ENCODE data around the gene RNASE11.

The RNASE11 gene

DNA sequence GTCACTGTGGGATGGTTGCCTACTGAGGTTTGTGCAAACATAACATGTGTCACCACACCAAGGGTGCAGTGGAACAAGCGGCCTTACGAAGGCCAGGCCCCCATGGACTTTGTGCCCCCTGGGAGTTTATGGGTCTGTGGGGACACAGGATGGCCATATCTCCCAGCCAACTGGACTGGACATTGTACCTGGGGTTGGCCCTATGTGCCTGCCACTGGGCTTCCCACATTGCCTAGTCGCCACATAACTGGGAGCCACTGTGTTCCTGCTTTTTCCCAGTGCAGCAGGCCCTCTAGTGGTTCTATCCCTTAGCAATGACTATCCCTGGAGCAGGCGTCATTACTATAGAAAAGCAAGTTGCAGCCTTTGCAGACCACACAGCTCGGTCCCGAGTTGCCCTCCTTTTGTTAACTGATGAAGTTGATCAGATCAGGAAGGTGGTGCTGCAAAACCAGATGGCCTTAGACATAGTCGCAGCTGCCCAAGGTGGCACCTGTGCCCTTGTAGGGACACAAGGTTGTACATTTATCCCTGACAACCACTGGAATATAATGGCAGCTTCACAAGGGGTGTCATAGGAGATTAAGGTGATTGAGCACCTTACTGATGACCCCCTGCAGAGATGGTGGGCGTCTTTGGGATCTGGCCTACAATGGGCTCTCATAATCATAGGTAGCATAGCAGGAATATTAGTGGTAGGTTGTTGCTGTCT is 18.5 kb upstream of the RNASE11 start:
- TF ChIP-seq, protein P1, sequence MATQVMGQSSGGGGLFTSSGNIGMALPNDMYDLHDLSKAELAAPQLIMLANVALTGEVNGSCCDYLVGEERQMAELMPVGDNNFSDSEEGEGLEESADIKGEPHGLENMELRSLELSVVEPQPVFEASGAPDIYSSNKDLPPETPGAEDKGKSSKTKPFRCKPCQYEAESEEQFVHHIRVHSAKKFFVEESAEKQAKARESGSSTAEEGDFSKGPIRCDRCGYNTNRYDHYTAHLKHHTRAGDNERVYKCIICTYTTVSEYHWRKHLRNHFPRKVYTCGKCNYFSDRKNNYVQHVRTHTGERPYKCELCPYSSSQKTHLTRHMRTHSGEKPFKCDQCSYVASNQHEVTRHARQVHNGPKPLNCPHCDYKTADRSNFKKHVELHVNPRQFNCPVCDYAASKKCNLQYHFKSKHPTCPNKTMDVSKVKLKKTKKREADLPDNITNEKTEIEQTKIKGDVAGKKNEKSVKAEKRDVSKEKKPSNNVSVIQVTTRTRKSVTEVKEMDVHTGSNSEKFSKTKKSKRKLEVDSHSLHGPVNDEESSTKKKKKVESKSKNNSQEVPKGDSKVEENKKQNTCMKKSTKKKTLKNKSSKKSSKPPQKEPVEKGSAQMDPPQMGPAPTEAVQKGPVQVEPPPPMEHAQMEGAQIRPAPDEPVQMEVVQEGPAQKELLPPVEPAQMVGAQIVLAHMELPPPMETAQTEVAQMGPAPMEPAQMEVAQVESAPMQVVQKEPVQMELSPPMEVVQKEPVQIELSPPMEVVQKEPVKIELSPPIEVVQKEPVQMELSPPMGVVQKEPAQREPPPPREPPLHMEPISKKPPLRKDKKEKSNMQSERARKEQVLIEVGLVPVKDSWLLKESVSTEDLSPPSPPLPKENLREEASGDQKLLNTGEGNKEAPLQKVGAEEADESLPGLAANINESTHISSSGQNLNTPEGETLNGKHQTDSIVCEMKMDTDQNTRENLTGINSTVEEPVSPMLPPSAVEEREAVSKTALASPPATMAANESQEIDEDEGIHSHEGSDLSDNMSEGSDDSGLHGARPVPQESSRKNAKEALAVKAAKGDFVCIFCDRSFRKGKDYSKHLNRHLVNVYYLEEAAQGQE (IDR thresholded peaks at IDR 0.05; ENCODE audit: insufficient read depth in 1 of 2, low read depth in 2 of 2, low read length in 2 of 2) = no peak
- no peak for TF ChIP-seq FOXP2 (optimal IDR thresholded peaks at IDR 0.05; ENCODE audit: borderline replicate concordance, extremely low read depth, extremely low read length, insufficient read depth)
- no peak for TF ChIP-seq SIN3A (IDR thresholded peaks at IDR 0.05; ENCODE audit: borderline replicate concordance, insufficient read depth, low read length)
- TF ChIP-seq POLR2AphosphoS5 (IDR thresholded peaks at IDR 0.05; ENCODE audit: low read depth, low read length) = no peak
- no peak for TF ChIP-seq TAF1 (IDR thresholded peaks at IDR 0.05; ENCODE audit: borderline replicate concordance, insufficient read depth, low read length)

DNA sequence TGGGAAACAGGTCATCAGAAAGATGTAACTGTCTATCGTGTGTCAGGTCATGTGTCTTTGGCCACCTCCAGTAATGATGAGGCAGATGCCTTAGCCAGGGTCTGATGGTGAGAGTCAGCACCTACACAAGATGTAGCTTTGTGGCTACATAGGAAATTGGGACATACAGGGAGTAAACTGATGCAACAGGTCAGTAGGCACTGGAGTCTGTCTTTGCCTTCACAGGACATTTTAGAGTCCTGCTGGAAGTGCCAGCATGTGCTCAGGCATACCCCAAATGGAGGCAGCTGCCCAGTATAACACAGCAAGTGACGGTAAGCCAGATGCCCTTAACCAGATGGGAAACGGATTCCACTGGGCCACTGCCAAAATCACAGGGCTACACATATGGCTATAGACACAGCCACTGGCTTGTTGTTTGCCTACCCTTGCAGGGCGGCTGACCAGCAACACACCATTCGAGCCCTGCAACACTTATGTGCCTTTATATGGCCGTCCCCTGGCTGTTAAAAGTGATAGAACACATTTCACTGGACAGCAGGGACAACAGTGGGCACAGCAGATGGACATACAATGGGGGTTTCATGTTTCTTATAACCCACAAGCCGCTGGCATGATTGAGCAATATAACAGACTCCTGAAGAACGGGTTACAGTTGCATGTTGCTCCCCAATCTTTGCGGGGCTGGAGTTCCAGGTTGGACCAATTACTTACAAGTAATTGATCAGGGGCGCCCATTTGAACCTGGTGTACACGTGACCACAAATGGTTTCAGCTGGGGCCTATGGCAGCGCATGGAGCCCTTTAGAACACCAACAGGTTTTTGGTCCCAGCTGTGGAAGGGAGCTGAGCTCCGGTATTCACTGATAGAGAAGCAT is 16.3 kb upstream of the RNASE11 start:
- TF ChIP-seq POLR2AphosphoS5 (IDR thresholded peaks at IDR 0.05; ENCODE audit: low read depth, low read length) (no peak), SIN3A (IDR thresholded peaks at IDR 0.05; ENCODE audit: borderline replicate concordance, insufficient read depth, low read length) (no peak), TAF1 (IDR thresholded peaks at IDR 0.05; ENCODE audit: borderline replicate concordance, insufficient read depth, low read length) (no peak), FOXP2 (optimal IDR thresholded peaks at IDR 0.05; ENCODE audit: borderline replicate concordance, extremely low read depth, extremely low read length, insufficient read depth) (no peak)
- TF ChIP-seq, protein P1 (IDR thresholded peaks at IDR 0.05; ENCODE audit: insufficient read depth in 1 of 2, low read depth in 2 of 2, low read length in 2 of 2) = no peak

DNA sequence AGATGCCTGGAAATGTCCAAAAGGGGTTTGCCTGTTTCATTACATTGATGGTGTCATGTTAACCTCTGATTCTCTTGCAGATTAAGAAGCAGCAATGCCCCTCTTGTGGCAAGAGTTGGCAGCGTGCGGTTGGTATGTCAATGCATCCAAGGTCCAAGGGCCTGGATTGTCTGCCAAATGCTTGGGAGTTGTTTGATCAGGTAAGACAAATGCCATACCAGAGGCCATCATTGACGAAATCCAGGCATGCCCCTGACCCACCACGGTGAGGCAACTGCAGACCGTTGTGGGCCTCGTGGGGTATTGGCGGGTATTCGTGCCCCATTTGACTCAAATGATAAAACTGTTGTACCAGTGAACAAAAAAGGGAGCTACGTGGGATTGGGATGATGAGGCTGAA is 14.8 kb upstream of the RNASE11 start:
- TF ChIP-seq POLR2AphosphoS5 (IDR thresholded peaks at IDR 0.05; ENCODE audit: low read depth, low read length) = no peak
- TF ChIP-seq FOXP2 (optimal IDR thresholded peaks at IDR 0.05; ENCODE audit: borderline replicate concordance, extremely low read depth, extremely low read length, insufficient read depth) = no peak
- TF ChIP-seq, protein P1 (IDR thresholded peaks at IDR 0.05; ENCODE audit: insufficient read depth in 1 of 2, low read depth in 2 of 2, low read length in 2 of 2) = no peak
- TF ChIP-seq TAF1 (IDR thresholded peaks at IDR 0.05; ENCODE audit: borderline replicate concordance, insufficient read depth, low read length) = no peak
- TF ChIP-seq SIN3A (IDR thresholded peaks at IDR 0.05; ENCODE audit: borderline replicate concordance, insufficient read depth, low read length) = no peak

DNA sequence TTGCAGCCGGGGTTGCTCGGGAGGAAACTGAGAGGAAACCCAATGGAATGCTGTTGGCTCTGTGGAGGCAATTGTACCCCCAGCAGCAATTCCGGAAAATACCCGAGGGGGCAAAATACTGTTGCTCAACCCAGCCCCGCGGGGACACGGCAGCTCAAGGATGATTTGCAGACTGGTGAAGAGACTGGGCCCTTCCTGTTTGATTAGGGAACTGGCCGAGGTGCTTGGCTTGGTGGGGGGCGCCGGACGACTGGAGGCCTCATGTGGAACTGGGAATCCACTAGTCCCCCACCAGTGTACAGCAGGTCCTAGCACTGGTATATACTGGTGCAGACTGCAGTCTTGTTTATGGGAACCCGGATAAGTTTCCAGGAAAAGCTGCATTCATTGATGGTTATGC is 13.7 kb upstream of the RNASE11 start:
- no peak for TF ChIP-seq FOXP2 (optimal IDR thresholded peaks at IDR 0.05; ENCODE audit: borderline replicate concordance, extremely low read depth, extremely low read length, insufficient read depth)
- no peak for TF ChIP-seq POLR2AphosphoS5 (IDR thresholded peaks at IDR 0.05; ENCODE audit: low read depth, low read length)
- no peak for TF ChIP-seq SIN3A (IDR thresholded peaks at IDR 0.05; ENCODE audit: borderline replicate concordance, insufficient read depth, low read length)

DNA sequence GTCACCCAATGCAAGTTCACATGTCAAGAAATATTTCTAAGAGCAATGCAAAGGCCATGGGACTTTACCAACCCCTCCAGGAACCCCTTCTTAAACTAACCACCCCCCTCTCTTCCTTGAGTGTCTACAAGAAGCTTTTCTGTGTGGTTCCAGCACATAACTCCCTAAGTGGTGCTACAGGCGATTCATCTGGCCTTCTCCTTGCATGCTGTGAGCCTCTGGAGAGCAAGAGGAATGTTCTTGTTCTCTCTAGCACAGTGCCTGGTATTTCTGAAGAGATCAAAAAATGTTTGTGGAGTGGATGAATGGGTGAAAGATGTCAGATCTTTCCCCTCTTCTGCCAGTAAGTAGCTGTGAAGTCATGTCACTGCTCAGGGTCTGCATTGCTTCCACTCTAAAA is 9.3 kb upstream of the RNASE11 start:
- TF ChIP-seq POLR2AphosphoS5 (IDR thresholded peaks at IDR 0.05; ENCODE audit: low read depth, low read length) (no peak), FOXP2 (optimal IDR thresholded peaks at IDR 0.05; ENCODE audit: borderline replicate concordance, extremely low read depth, extremely low read length, insufficient read depth) (no peak), SIN3A (IDR thresholded peaks at IDR 0.05; ENCODE audit: borderline replicate concordance, insufficient read depth, low read length) (no peak), TAF1 (IDR thresholded peaks at IDR 0.05; ENCODE audit: borderline replicate concordance, insufficient read depth, low read length) (no peak)
- TF ChIP-seq, protein P1 (IDR thresholded peaks at IDR 0.05; ENCODE audit: insufficient read depth in 1 of 2, low read depth in 2 of 2, low read length in 2 of 2) = no peak

Measured in PFSK-1 (cell line).